ENCODE results near the gene SYNGAP1.

SYNGAP1 gene

GRCh38 chr6:33413241-33414120 lies 6.4 kb upstream of the SYNGAP1 start:
- no peak overlapping the region for H3K23ac ChIP-seq (ENCODE audit: low read length)
- peaks cover 19% of the 10 kb centered on the region for H3K79me1 ChIP-seq (ENCODE audit: low read length)
- H3K4ac ChIP-seq (ENCODE audit: low read depth, low read length) = no peak overlapping the region
- no peak overlapping the region for H2AFZ ChIP-seq (ENCODE audit: insufficient read depth, low read length, poor library complexity)
- no peak overlapping the region for H2BK12ac ChIP-seq (ENCODE audit: low read length)
- H3K4me3 ChIP-seq (ENCODE audit: low read depth, low read length) = no peak overlapping the region
- no peak overlapping the region for H3K14ac ChIP-seq (ENCODE audit: low read length)
- peaks cover 14% of the 10 kb centered on the region for H3K79me2 ChIP-seq (ENCODE audit: control insufficient read depth, insufficient read depth, low read length, poor library complexity)
- no peaks in the 10 kb centered on the region for H3K9me3 ChIP-seq (ENCODE audit: insufficient read depth, low read depth, low read length)
- H4K91ac ChIP-seq (ENCODE audit: low read depth, low read length) = no peak overlapping the region
- no peaks in the 10 kb centered on the region for H3K27me3 ChIP-seq (ENCODE audit: insufficient read depth, low read length)
- no peak overlapping the region for H4K8ac ChIP-seq (ENCODE audit: low read depth, low read length)
- H3K4me1 ChIP-seq (ENCODE audit: control insufficient read depth in 1 of 2, insufficient read depth in 2 of 2, low read length in 2 of 2) = peaks cover 11 to 18% of the 10 kb centered on the region in 2 experiments
- no peak overlapping the region for H3K9ac ChIP-seq (ENCODE audit: low read length)
- no peak overlapping the region for H4K12ac ChIP-seq (ENCODE audit: low read depth, low read length)
- no peak overlapping the region for H2AK5ac ChIP-seq (ENCODE audit: low read length)
- H3K36me3 ChIP-seq (ENCODE audit: control insufficient read depth in 1 of 2, insufficient read depth in 2 of 2, low read length in 2 of 2) = peaks cover 41 to 42% of the 10 kb centered on the region in 2 experiments
- DNase-seq = no peak
- H3K18ac ChIP-seq (ENCODE audit: low read length) = no peak overlapping the region
- H3K27ac ChIP-seq (ENCODE audit: low read depth, low read length) = no peak overlapping the region
- no CpG with 5 or more reads among the region's 14 CpGs for WGBS (ENCODE audit: extremely low coverage, insufficient coverage, insufficient read length)
- no peak overlapping the region for H2BK120ac ChIP-seq (ENCODE audit: insufficient read depth, low read length, poor library complexity)
- no peak overlapping the region for H2BK5ac ChIP-seq (ENCODE audit: low read depth, low read length, poor library complexity)
- no peak overlapping the region for H3K4me2 ChIP-seq (ENCODE audit: low read length)

DNA sequence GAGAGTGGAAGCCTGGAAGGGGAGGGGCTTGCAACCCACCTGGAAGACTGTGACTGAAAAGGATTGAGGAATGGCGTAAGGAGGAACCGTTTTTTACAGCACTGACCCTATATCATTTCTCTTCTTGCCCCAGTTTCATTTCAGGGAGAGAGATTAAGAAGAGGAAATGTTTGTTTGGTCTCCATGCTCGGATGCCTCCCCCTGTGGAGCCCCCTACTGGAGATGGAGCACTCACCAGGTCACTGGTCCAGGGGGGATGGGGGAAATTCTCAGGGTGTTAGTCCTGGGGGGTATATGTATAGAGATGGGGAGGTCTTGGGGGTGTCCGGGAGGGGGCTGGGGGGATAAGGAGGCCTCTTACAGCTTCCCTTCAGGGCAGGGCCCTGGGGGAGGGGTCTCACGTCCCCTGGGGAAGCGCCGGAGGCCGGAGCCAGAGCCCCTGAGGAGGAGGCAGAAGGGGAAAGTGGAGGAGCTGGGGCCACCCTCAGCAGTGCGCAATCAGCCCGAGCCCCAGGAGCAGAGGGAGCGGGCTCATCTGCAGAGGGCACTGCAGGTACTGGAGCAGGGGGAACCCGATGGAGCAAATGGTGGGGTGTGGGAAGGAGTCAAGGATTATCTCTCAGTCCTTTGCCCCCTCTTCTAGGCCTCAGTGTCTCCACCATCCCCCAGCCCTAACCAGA lies 5.1 kb upstream of the SYNGAP1 start:
- no peak overlapping the region for H2AFZ ChIP-seq (ENCODE audit: insufficient read depth, low read length, poor library complexity)
- H4K12ac ChIP-seq (ENCODE audit: low read depth, low read length) = no peak overlapping the region
- H3K9ac ChIP-seq (ENCODE audit: low read length) = no peak overlapping the region
- no peak overlapping the region for H3K4ac ChIP-seq (ENCODE audit: low read depth, low read length)
- H2BK5ac ChIP-seq (ENCODE audit: low read depth, low read length, poor library complexity) = no peak overlapping the region
- H4K91ac ChIP-seq (ENCODE audit: low read depth, low read length) = no peak overlapping the region
- H2BK120ac ChIP-seq (ENCODE audit: insufficient read depth, low read length, poor library complexity) = no peak overlapping the region
- no peak overlapping the region for H3K4me3 ChIP-seq (ENCODE audit: low read depth, low read length)
- H3K27me3 ChIP-seq (ENCODE audit: insufficient read depth, low read length) = no peaks in the 10 kb centered on the region
- H3K14ac ChIP-seq (ENCODE audit: low read length) = no peak overlapping the region
- no peak overlapping the region for H2BK12ac ChIP-seq (ENCODE audit: low read length)
- WGBS (ENCODE audit: extremely low coverage, insufficient coverage, insufficient read length) = no CpG with 5 or more reads among the region's 12 CpGs
- no peak overlapping the region for H4K8ac ChIP-seq (ENCODE audit: low read depth, low read length)
- no peak overlapping the region for H3K23ac ChIP-seq (ENCODE audit: low read length)
- H3K9me3 ChIP-seq (ENCODE audit: insufficient read depth, low read depth, low read length) = no peaks in the 10 kb centered on the region
- no peak overlapping the region for H3K27ac ChIP-seq (ENCODE audit: low read depth, low read length)
- H2AK5ac ChIP-seq (ENCODE audit: low read length) = no peak overlapping the region
- H3K79me1 ChIP-seq (ENCODE audit: low read length) = peaks cover 24% of the 10 kb centered on the region
- no peak overlapping the region for H3K4me2 ChIP-seq (ENCODE audit: low read length)
- DNase-seq = no peak
- peaks cover 16 to 24% of the 10 kb centered on the region in 2 experiments for H3K4me1 ChIP-seq (ENCODE audit: control insufficient read depth in 1 of 2, insufficient read depth in 2 of 2, low read length in 2 of 2)
- H3K18ac ChIP-seq (ENCODE audit: low read length) = no peak overlapping the region
- peaks cover 38 to 42% of the 10 kb centered on the region in 2 experiments for H3K36me3 ChIP-seq (ENCODE audit: control insufficient read depth in 1 of 2, insufficient read depth in 2 of 2, low read length in 2 of 2)
- H3K79me2 ChIP-seq (ENCODE audit: control insufficient read depth, insufficient read depth, low read length, poor library complexity) = peaks cover 14% of the 10 kb centered on the region

DNA sequence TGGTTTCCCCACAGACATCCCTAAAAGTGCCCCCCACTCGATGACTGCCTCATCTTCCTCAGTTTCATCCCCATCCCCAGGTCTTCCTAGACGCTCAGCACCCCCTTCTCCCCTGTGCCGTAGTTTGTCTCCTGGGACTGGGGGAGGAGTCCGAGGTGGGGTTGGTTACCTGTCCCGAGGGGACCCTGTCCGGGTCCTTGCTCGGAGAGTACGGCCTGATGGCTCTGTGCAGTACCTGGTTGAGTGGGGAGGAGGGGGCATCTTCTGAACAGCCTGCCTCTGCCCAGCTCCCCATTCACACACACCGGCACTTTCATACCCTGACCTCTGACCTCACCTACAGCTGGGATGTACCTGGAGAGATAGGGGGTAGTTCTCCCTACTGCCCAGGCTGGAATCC lies 4.0 kb upstream of the SYNGAP1 start:
- Histone ChIP-seq H4K8ac (ENCODE audit: low read depth, low read length) (no peak overlapping the region), H3K9ac (ENCODE audit: low read length) (no peak overlapping the region), H2BK12ac (ENCODE audit: low read length) (no peak overlapping the region), H4K91ac (ENCODE audit: low read depth, low read length) (no peak overlapping the region), H3K4me2 (ENCODE audit: low read length) (peak overlapping the region; percentile 27), H3K36me3 (ENCODE audit: control insufficient read depth in 1 of 2, insufficient read depth in 2 of 2, low read length in 2 of 2) (peaks cover 38 to 42% of the 10 kb centered on the region in 2 experiments), H2BK120ac (ENCODE audit: insufficient read depth, low read length, poor library complexity) (no peak overlapping the region), H3K79me2 (ENCODE audit: control insufficient read depth, insufficient read depth, low read length, poor library complexity) (peaks cover 13% of the 10 kb centered on the region), H3K4ac (ENCODE audit: low read depth, low read length) (peak overlapping the region; percentile 19), H3K23ac (ENCODE audit: low read length) (no peak overlapping the region), H3K79me1 (ENCODE audit: low read length) (peaks cover 22% of the 10 kb centered on the region), H4K12ac (ENCODE audit: low read depth, low read length) (no peak overlapping the region), H3K9me3 (ENCODE audit: insufficient read depth, low read depth, low read length) (no peaks in the 10 kb centered on the region), H3K4me1 (ENCODE audit: control insufficient read depth in 1 of 2, insufficient read depth in 2 of 2, low read length in 2 of 2) (peaks cover 17 to 26% of the 10 kb centered on the region in 2 experiments), H2AK5ac (ENCODE audit: low read length) (no peak overlapping the region), H3K14ac (ENCODE audit: low read length) (no peak overlapping the region), H3K18ac (ENCODE audit: low read length) (no peak overlapping the region), H3K27ac (ENCODE audit: low read depth, low read length) (no peak overlapping the region), H3K27me3 (ENCODE audit: insufficient read depth, low read length) (no peaks in the 10 kb centered on the region), H2BK5ac (ENCODE audit: low read depth, low read length, poor library complexity) (no peak overlapping the region), H3K4me3 (ENCODE audit: low read depth, low read length) (no peak overlapping the region), H2AFZ (ENCODE audit: insufficient read depth, low read length, poor library complexity) (no peak overlapping the region)
- DNase-seq = no peak
- WGBS (ENCODE audit: extremely low coverage, insufficient coverage, insufficient read length) = no CpG with 5 or more reads among the region's 9 CpGs

DNA sequence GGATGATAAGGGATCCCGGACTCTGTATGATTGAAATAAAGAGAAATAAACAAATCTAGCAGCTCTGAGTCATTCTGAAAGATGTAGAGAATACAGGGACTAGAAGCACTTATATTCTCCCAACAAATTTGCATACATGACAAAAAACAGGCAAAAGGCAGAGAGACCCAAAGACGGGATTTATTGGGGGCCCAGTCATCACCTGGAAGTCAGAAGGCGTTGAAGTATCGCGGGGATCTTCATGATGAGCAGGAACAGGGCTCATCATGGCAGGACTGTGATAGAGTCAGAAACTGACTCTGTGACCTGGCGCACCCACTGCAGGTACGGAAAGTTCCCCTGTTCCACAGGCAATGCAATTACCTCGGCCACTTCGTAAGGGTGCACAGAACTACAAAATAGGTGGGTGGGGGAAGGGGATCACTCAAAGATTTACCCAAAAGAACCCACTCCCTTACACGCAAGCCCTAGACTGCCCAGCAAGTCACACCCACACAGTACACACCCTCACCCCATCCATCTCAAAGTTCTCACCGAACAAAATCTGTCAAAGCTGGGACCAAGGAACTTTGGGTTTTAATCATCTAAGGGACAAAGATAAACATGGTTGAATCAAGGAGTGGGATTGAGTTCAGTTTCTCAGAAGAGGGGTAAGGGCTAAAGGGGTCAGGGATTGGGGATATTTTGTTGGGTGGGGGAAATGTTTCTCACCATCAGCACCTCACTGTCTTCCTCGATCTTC lies 3.3 kb upstream of the SYNGAP1 start:
- Histone ChIP-seq H3K4ac (ENCODE audit: low read depth, low read length) (peak overlapping the region; percentile 72), H3K14ac (ENCODE audit: low read length) (no peak overlapping the region), H3K9me3 (ENCODE audit: insufficient read depth, low read depth, low read length) (no peaks in the 10 kb centered on the region), H4K91ac (ENCODE audit: low read depth, low read length) (no peak overlapping the region), H2BK5ac (ENCODE audit: low read depth, low read length, poor library complexity) (no peak overlapping the region), H3K4me2 (ENCODE audit: low read length) (peak overlapping the region; percentile 92), H4K12ac (ENCODE audit: low read depth, low read length) (peak overlapping the region; percentile 13), H3K79me2 (ENCODE audit: control insufficient read depth, insufficient read depth, low read length, poor library complexity) (peaks cover 8% of the 10 kb centered on the region), H3K4me1 (ENCODE audit: control insufficient read depth in 1 of 2, insufficient read depth in 2 of 2, low read length in 2 of 2) (peaks cover 17 to 25% of the 10 kb centered on the region in 2 experiments), H3K9ac (ENCODE audit: low read length) (peak overlapping the region; percentile 78), H3K36me3 (ENCODE audit: control insufficient read depth in 1 of 2, insufficient read depth in 2 of 2, low read length in 2 of 2) (peaks cover 38 to 42% of the 10 kb centered on the region in 2 experiments), H3K27me3 (ENCODE audit: insufficient read depth, low read length) (no peaks in the 10 kb centered on the region), H3K18ac (ENCODE audit: low read length) (no peak overlapping the region), H3K27ac (ENCODE audit: low read depth, low read length) (no peak overlapping the region), H3K4me3 (ENCODE audit: low read depth, low read length) (peak overlapping the region; percentile 77), H2AK5ac (ENCODE audit: low read length) (no peak overlapping the region), H4K8ac (ENCODE audit: low read depth, low read length) (no peak overlapping the region), H3K79me1 (ENCODE audit: low read length) (peaks cover 17% of the 10 kb centered on the region), H2AFZ (ENCODE audit: insufficient read depth, low read length, poor library complexity) (no peak overlapping the region), H2BK120ac (ENCODE audit: insufficient read depth, low read length, poor library complexity) (no peak overlapping the region), H2BK12ac (ENCODE audit: low read length) (no peak overlapping the region), H3K23ac (ENCODE audit: low read length) (no peak overlapping the region)
- DNase-seq = no peak
- no CpG with 5 or more reads among the region's 12 CpGs for whole genome bisulfite sequencing (ENCODE audit: extremely low coverage, insufficient coverage, insufficient read length)

All from trophoblast cell (in vitro differentiated cells and primary cell).